Ectodermal cell (in vitro differentiated cells): ENCODE results near the gene PLPPR2.
"Not testable (repeated sequence)": the region's sequence is repeated elsewhere in the genome, so short reads cannot be mapped to it uniquely, and the experiment has no call there.

ENCODE experiments used
- H3K27ac ChIP-seq: 2 replicates; pipeline ENCODE4 v1.7.0; 2013; ENCODE audit warnings: mild to moderate bottlenecking, low read depth, low read length; ENCODE audit not compliant: insufficient read depth, poor library complexity, severe bottlenecking
- H3K27me3 ChIP-seq: 2 replicates; pipeline ENCODE4 v1.7.0; 2013; ENCODE audit warnings: mild to moderate bottlenecking, low read length; ENCODE audit not compliant: insufficient read depth, control insufficient read depth, poor library complexity, severe bottlenecking
- H3K36me3 ChIP-seq: one replicate; pipeline ENCODE4 v1.7.0; 2013; ENCODE audit warnings: low read length; ENCODE audit not compliant: control insufficient read depth, insufficient read depth
- H3K4me1 ChIP-seq: one replicate; pipeline ENCODE4 v1.7.0; 2013; ENCODE audit warnings: low read length; ENCODE audit not compliant: control insufficient read depth, insufficient read depth
- H3K4me3 ChIP-seq: 2 replicates; pipeline ENCODE4 v1.7.0; 2013; ENCODE audit warnings: low read depth, low read length, control low read depth; ENCODE audit not compliant: insufficient read depth
- H3K9me3 ChIP-seq: 2 replicates; pipeline ENCODE4 v1.7.0; 2013; ENCODE audit warnings: mild to moderate bottlenecking, low read length, moderate library complexity; ENCODE audit not compliant: control insufficient read depth
- WGBS, 2 experiments: methylation state at CpG; one replicate each; pipeline ENCODE4 v1.1.7; 2013; ENCODE audit warnings: missing lambda C conversion rate in 2 of 2; 5-methylcytosine and 5-hydroxymethylcytosine counted together

Gene PLPPR2

GRCh38 chr19:11400798-11401197 lies 45.6 kb downstream of the PLPPR2 start:
- H3K4me3 ChIP-seq = no peak overlapping the region
- H3K9me3 ChIP-seq = no peaks in the 10 kb centered on the region
- 83 to 94% methylated on average over 1 of the region's 1 CpG for WGBS, 2 experiments
- no peaks in the 10 kb centered on the region for H3K4me1 ChIP-seq
- no peak overlapping the region for H3K27ac ChIP-seq
- no peaks in the 10 kb centered on the region for H3K36me3 ChIP-seq
- H3K27me3 ChIP-seq = peaks cover under 1% of the 10 kb centered on the region

DNA sequence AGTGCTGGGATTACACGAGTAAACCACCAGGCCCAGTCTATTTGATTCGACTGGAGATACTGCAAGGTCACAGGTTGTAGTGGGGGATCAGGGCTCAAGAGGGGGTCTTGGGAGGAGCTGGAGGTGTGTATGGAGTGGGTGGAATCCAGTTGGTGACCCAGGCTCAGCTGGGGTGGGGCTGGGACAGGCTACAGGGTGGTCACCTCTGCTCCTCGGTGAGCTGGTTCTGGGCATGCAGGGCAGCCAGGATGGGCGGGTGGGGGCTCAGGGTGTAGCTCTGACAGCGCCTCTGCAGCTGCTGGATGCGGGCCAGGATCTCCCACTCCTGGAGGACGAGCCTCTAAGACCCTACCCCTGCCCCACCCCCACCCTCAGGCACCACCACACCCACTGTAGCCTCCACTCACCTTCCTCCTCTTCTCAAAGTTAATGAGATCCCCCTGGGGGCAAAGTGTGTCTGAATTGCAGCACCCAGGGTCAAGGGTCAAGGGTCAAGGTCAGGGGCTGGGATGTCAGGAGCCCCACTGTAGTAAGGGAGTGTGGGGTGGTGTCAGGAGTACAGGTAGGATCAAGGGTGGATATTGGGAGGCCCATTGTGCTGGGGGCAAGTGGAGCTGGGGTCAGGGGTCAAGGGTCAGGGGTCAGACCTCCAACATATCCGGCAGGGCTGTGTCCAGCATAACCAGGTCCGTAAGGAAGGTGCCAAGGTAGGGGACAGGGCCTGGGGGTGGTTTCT lies 46.7 kb downstream of the PLPPR2 start:
- WGBS, 2 experiments = 88 to 91% methylated on average over 9 of the region's 9 CpGs
- H3K4me1 ChIP-seq = no peaks in the 10 kb centered on the region
- H3K9me3 ChIP-seq = no peaks in the 10 kb centered on the region
- peaks cover 9% of the 10 kb centered on the region for H3K27me3 ChIP-seq
- H3K27ac ChIP-seq = no peak overlapping the region
- H3K36me3 ChIP-seq = no peaks in the 10 kb centered on the region
- H3K4me3 ChIP-seq = no peak overlapping the region

DNA sequence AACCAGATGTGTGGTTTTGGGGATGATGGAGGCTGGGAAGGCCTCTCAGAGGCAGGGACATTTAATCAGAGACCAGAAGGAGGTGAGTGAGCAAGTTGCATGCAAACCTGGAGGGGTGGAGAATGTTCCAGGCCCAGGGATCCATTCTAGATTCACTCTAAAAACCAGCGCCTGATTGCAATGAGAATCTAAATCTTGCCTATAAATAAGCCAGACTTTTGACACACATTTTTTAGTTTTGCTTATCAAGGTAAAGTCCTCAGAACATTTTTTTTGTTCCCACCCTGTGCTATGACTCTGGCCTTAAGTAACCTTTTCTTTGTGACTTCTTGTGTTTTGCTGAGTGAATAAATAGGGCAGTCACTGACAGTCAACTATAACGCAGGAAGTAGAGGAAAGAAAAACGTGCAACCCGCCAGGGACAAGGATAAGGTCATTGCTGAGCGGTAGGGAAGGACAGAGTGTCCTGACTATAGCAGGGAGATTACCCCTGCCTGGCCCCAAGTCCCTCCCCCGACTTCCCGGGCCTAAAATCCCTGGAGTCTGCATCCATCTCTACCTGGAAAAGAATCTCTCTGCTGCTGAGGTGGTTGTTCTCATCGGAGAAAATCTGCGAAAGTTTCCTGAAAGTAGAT lies 49.5 kb downstream of the PLPPR2 start:
- H3K4me1 ChIP-seq = no peaks in the 10 kb centered on the region
- H3K9me3 ChIP-seq = no peaks in the 10 kb centered on the region
- no peak overlapping the region for H3K4me3 ChIP-seq
- 72 to 81% methylated on average over 9 of the region's 9 CpGs for WGBS, 2 experiments
- H3K36me3 ChIP-seq = no peaks in the 10 kb centered on the region
- H3K27me3 ChIP-seq = peaks cover 9% of the 10 kb centered on the region
- H3K27ac ChIP-seq = no peak overlapping the region

DNA sequence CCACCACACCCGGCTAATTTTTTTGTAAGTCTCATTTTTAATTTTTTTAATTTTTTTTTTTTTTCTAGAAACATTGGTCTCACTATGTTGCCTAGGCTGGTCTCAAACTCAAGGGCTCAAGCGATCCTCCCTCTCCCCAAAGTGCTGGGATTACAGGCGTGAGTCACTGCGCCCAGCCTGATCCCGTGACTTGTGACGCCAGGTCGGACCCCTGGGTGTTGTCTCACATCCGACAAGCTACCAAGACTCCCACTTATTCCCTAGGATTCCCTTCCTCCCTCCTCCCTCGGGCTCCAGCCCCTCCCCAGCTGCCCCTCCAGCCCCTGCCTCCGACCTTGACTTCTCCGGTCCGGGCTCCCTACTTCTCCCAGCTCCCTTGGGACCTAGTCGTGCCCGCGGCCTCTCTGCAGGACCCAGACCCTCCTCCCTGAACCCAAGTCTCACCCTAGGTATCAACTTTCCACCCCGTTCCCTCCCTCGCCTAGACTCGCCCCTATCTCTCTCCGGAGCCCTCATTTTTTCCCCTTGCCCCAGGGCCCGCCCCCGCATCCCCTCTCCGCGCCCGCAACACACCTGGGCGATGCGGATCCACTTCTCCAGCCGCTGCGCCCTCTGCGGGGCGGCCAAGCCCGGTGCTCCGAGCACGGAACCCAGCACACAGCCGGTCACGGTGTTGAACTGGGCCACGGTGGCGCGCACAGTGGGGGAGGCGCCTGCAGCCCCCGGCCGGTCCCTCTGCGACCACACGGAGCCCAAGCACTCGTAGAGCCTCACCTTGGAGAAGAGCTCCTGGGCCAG lies 50.8 kb downstream of the PLPPR2 start:
- Histone ChIP-seq H3K27ac (no peak overlapping the region), H3K36me3 (no peaks in the 10 kb centered on the region), H3K4me3 (no peak overlapping the region), H3K27me3 (peaks cover 9% of the 10 kb centered on the region), H3K4me1 (no peaks in the 10 kb centered on the region), H3K9me3 (no peaks in the 10 kb centered on the region)
- 35 to 42% methylated on average over 43 to 44 of the region's 44 CpGs for whole genome bisulfite sequencing, 2 experiments

GRCh38 chr19:11406703-11407236 lies 51.5 kb downstream of the PLPPR2 start:
- H3K9me3 ChIP-seq, H3K4me1 ChIP-seq, H3K27ac ChIP-seq, H3K27me3 ChIP-seq, H3K36me3 ChIP-seq, H3K4me3 ChIP-seq: not testable (repeated sequence)
- WGBS, 2 experiments = 87 to 89% methylated on average over 12 of the region's 12 CpGs

DNA sequence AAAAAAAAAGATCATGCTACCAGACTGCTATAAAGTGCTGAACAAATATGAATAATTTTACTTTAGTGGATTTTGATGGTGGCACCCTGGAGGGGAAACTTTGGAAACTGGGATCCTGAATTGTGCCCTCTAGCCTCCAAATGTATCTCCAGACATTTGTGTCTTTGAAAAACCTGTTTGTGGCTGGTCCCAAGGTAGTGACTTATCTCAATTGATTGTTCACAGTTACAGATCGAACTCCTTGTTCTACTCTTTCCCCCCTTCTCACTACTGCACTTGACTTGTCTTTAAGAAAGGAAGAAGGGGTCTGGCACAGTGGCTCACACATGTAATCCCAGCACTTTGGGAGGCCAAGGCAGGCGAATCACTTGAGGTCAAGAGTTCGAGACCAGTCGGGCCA lies 53.4 kb downstream of the PLPPR2 start:
- Histone ChIP-seq H3K4me3 (no peak overlapping the region), H3K9me3 (no peaks in the 10 kb centered on the region), H3K27me3 (peaks cover 9% of the 10 kb centered on the region), H3K36me3 (no peaks in the 10 kb centered on the region), H3K4me1 (no peaks in the 10 kb centered on the region), H3K27ac (no peak overlapping the region)
- WGBS, 2 experiments = 91% methylated on average over 4 of the region's 4 CpGs

DNA sequence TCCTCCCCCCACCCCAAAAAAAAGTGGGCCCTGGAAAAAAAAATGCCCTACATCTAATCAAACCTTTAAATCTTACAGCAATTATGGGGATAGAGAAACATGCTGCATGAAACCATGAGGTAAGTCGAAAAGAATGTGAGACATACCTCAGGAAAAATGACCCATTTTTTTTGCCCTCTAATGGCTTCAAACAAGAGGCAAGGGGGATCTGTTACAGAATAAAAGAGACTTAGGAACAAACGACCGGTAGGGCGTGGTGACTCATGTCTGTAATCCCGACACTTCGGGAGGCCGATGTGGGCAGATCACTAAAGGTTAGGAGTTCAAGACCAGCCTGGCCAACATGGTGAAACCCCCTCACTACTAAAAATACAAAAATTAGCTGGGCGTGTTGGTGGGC lies 55.5 kb downstream of the PLPPR2 start:
- Histone ChIP-seq H3K4me1 (no peaks in the 10 kb centered on the region), H3K27me3 (peaks cover 9% of the 10 kb centered on the region), H3K36me3 (no peaks in the 10 kb centered on the region), H3K4me3 (no peak overlapping the region), H3K9me3 (no peaks in the 10 kb centered on the region), H3K27ac (no peak overlapping the region)
- WGBS, 2 experiments = 74 to 82% methylated on average over 8 of the region's 8 CpGs

GRCh38 chr19:11414544-11414943 lies 59.3 kb downstream of the PLPPR2 start:
- H3K9me3 ChIP-seq = no peaks in the 10 kb centered on the region
- WGBS, 2 experiments = 91 to 92% methylated on average over 2 of the region's 2 CpGs
- no peak overlapping the region for H3K27ac ChIP-seq
- peaks cover 33% of the 10 kb centered on the region for H3K27me3 ChIP-seq
- no peaks in the 10 kb centered on the region for H3K36me3 ChIP-seq
- peaks cover 6% of the 10 kb centered on the region for H3K4me1 ChIP-seq
- no peak overlapping the region for H3K4me3 ChIP-seq
